Measurements from ENCODE around the gene HLCS. TPM values are rescaled to one million over a fixed set of nuclear protein-coding genes. Genes with fewer than 3 reads are reported as not detected.
A peak's percentile ranks its signal among the peaks of the same experiment; 100 is the strongest.

The HLCS gene
- total and polyA plus RNA-seq, 2 of the 8 experiments (the other 6 are each of a cell fraction or from before 2014, with no cell fraction given): 4.7 to 12.2 TPM

DNA sequence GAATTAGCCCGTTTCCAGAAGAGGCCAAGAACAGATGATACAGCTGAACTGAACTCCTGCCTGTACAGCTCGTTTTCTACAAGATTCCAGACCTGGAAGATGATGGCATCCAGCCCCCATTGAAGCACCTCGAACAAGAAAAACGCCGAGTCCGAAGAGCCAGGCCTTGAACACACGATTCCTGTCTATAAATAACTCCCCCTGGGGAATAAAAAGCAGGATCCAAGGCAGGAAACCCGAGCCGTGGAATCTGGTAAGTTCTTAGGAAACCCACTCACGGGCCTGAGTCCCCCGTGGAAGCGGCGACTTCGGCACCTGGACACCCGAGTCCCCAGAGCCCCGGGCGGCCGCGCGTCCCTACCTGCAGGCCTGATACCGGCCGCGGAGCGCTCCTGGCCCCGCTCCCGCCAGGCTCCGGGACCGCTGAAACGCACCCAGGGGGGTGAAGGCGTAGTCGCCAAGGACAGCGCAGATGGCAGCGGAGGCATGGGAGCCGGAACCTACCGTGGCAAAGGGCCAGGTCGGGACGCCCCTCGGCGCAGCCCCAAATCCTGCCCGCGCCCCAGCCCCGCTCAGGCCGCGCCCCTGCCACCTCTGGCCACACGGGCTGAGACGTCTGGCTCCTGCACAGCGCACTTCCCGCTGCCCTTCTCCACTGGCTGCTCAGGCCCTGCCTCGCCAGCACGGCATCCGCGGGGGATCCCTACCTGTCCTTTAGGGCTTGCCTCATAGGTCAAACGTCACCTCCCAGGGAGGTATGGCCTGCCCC, 14.0 kb upstream of the HLCS start:
- Histone ChIP-seq H4K91ac (replicated peaks; ENCODE audit: insufficient read length, low read length) (no peak overlapping the region), H3K36me3 (ENCODE audit: control insufficient read depth in 2 of 4, insufficient read depth in 4 of 4, low read length in 3 of 4) (no peaks in the 10 kb centered on the region), H3K79me2 (ENCODE audit: control insufficient read depth in 1 of 2, insufficient read depth in 2 of 2, low read length in 2 of 2) (no peaks in the 10 kb centered on the region), H3K56ac (replicated peaks; ENCODE audit: insufficient read length, low read depth, low read length) (no peak overlapping the region), H3K27ac (ENCODE audit: low read depth, low read length) (no peak overlapping the region), H2BK15ac (ENCODE audit: low read length) (no peak overlapping the region), H3K27me3 (replicated peaks in 1 of 4; ENCODE audit: control insufficient read depth in 3 of 4, extremely low read depth in 1 of 4, insufficient read depth in 3 of 4, low read length in 3 of 4) (peaks cover 0 to 15% (median 6%) of the 10 kb centered on the region in 4 experiments; a peak in 5 of 7 replicates), H3K18ac (ENCODE audit: extremely low read depth, low read length) (peak overlapping the region; percentile 48), H2BK12ac (ENCODE audit: low read depth, low read length) (peak overlapping the region; percentile 92; the same call in 1 of the 2 replicates), H4K20me1 (replicated peaks in 1 of 2; ENCODE audit: control insufficient read depth in 1 of 2, insufficient read depth in 2 of 2, low read length in 2 of 2) (no peaks in the 10 kb centered on the region), H3K9ac (replicated peaks in 1 of 4; ENCODE audit: extremely low read depth in 1 of 4, low read depth in 3 of 4, low read length in 3 of 4) (no peak overlapping the region; a peak in 1 of 7 replicates), H3K23me2 (ENCODE audit: low read depth, low read length) (peaks cover 10% of the 10 kb centered on the region; the same call in 1 of the 2 replicates), H3K4me3 (ENCODE audit: extremely low read depth in 1 of 4, insufficient read depth in 2 of 4, low read depth in 3 of 4, low read length in 4 of 4) (peak overlapping the region; percentile 30 to 63 (median 38)), H2AK5ac (ENCODE audit: low read depth, low read length) (no peak overlapping the region), H3K9me3 (ENCODE audit: insufficient read depth in 2 of 2, low read depth in 1 of 2, low read length in 1 of 2) (no peaks in the 10 kb centered on the region), H2BK120ac (replicated peaks; ENCODE audit: low read depth, low read length) (no peak overlapping the region), H4K8ac (ENCODE audit: extremely low read depth, insufficient read depth, low read length) (peak overlapping the region; percentile 57; the same call in 1 of the 2 replicates), H4K5ac (ENCODE audit: insufficient read length, low read depth, low read length) (no peak overlapping the region), H3K23ac (ENCODE audit: insufficient read length) (no peak overlapping the region), H2BK5ac (ENCODE audit: low read depth, low read length) (peak overlapping the region; percentile 24; the same call in 1 of the 2 replicates), H3K4me1 (replicated peaks in 1 of 4; ENCODE audit: control insufficient read depth in 3 of 4, insufficient read depth in 4 of 4, low read length in 3 of 4) (peaks cover 1 to 5% (median 3%) of the 10 kb centered on the region in 4 experiments; a peak in 6 of 7 replicates), H3K4ac (replicated peaks; ENCODE audit: insufficient read length, low read depth, low read length) (peak overlapping the region; percentile 80), H3K4me2 (ENCODE audit: insufficient read depth in 1 of 2, low read depth in 2 of 2, low read length in 2 of 2) (peak overlapping the region; percentile 62 to 87), H2BK20ac (ENCODE audit: low read length) (no peak overlapping the region), H3K14ac (ENCODE audit: insufficient read length) (no peak overlapping the region), H2AFZ (ENCODE audit: low read length) (0 out of 2 replicates have a peak overlapping the region, but pooled peaks have one; percentile 1), H3K79me1 (ENCODE audit: low read depth, low read length) (no peaks in the 10 kb centered on the region)
- FAIRE-seq: no peak
- CTCF ChIA-PET (ENCODE audit: partially characterized antibody): interaction anchor here (1.4 to 6.3 kb wide), 2 partner anchors 13 to 32 kb away, joined by 5 to 89 read pairs; no protein-coding TSS in a partner anchor
- POLR2A ChIA-PET (ENCODE audit: partially characterized antibody): no interaction called here
- peak in 1 of 2 experiments; percentile 65 for DNase-seq (ENCODE audit: low read depth in 1 of 2, low spot score in 2 of 2)
- WGBS, 2 experiments (ENCODE audit: extremely low coverage in 1 of 2, insufficient coverage in 1 of 2, insufficient read length in 1 of 2, insufficient replicate concordance in 2 of 2, low coverage in 1 of 2, low lambda C conversion rate in 2 of 2, missing lambda C conversion rate in 1 of 2): 20% methylated on average over 33 of the region's 53 CpGs; no CpG with 5 or more reads in 1 of the 2 experiments
- TF ChIP-seq ASH2L (IDR thresholded peaks at IDR 0.05; ENCODE audit: low read length) (peak; percentile 73), TBP (IDR thresholded peaks at IDR 0.05; ENCODE audit: low read depth, low read length) (no peak), SAP30 (IDR thresholded peaks at IDR 0.05; ENCODE audit: insufficient read depth, insufficient replicate concordance, low read length) (no peak), TAF1 (IDR thresholded peaks at IDR 0.05; ENCODE audit: low read depth, low read length) (no peak), CTBP2 (IDR thresholded peaks at IDR 0.05; ENCODE audit: borderline replicate concordance, insufficient read depth, insufficient read length, low read length) (no peak), FOSL1 (IDR thresholded peaks at IDR 0.05; ENCODE audit: insufficient read depth, low read depth, low read length) (no peak)
- TF ChIP-seq, protein P1, sequence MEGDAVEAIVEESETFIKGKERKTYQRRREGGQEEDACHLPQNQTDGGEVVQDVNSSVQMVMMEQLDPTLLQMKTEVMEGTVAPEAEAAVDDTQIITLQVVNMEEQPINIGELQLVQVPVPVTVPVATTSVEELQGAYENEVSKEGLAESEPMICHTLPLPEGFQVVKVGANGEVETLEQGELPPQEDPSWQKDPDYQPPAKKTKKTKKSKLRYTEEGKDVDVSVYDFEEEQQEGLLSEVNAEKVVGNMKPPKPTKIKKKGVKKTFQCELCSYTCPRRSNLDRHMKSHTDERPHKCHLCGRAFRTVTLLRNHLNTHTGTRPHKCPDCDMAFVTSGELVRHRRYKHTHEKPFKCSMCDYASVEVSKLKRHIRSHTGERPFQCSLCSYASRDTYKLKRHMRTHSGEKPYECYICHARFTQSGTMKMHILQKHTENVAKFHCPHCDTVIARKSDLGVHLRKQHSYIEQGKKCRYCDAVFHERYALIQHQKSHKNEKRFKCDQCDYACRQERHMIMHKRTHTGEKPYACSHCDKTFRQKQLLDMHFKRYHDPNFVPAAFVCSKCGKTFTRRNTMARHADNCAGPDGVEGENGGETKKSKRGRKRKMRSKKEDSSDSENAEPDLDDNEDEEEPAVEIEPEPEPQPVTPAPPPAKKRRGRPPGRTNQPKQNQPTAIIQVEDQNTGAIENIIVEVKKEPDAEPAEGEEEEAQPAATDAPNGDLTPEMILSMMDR (IDR thresholded peaks at IDR 0.05; ENCODE audit: control extremely low read depth in 1 of 3, insufficient read depth in 1 of 3, low read depth in 1 of 3, low read length in 3 of 3): peak in 1 of 3 experiments; percentile 6; a peak in 1 of 4 replicates
- TF ChIP-seq, protein P2, sequence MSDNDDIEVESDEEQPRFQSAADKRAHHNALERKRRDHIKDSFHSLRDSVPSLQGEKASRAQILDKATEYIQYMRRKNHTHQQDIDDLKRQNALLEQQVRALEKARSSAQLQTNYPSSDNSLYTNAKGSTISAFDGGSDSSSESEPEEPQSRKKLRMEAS (IDR thresholded peaks at IDR 0.05): 0 out of 2 replicates have a peak, but pooled peaks have one; percentile 25

Data from H1 (cell line).